ENCODE results near the gene PRDM13. TPM values are rescaled to one million over a fixed set of nuclear protein-coding genes. Genes with fewer than 3 reads are reported as not detected.
"Not testable (repeated sequence)": the region's sequence is repeated elsewhere in the genome, so short reads cannot be mapped to it uniquely, and the experiment has no call there.

Gene PRDM13
- polyA plus RNA-seq, 1 donor, result 0.03 TPM

- no CpG with 5 or more reads among the region's 1 CpG for WGBS (ENCODE audit: insufficient coverage, low lambda C conversion rate)
- H3K27me3 ChIP-seq (ENCODE audit: control insufficient read depth, insufficient read depth, low read length), result not testable (repeated sequence)
These were observed 31.7 kb downstream of the PRDM13 start for GRCh38 chr6:99638358-99638757.

DNA sequence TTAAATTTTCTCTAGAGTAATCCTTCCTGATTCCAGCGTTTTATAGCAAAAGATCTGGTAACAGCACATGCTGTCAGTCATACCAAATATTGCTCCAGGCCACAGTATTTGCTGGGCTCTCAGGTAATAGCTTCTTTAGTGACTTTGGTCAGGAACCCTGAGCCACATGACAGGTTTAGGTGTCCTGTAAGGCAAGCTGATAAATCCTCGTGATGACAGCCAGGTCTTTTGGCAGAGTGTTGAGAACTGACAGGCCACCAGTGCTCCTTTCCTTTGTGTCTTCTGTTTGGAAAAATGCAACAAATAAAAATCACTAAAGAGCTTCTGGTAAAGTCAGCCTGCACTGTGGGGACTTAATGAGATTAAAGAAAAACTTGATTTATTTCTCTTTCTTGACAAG lies 34.6 kb downstream of the PRDM13 start:
- no peaks in the 10 kb centered on the region for H3K36me3 ChIP-seq (ENCODE audit: control insufficient read depth, insufficient read depth, low read length)
- no peaks in the 10 kb centered on the region for H3K9me3 ChIP-seq (ENCODE audit: control insufficient read depth, low read depth, low read length)
- DNase-seq, result no peak
- WGBS (ENCODE audit: insufficient coverage, low lambda C conversion rate), result no CpG with 5 or more reads among the region's 2 CpGs
- no peaks in the 10 kb centered on the region for H3K4me1 ChIP-seq (ENCODE audit: control insufficient read depth, insufficient read depth, low read length)
- H3K4me3 ChIP-seq (ENCODE audit: low read length), result no peak overlapping the region
- H3K27me3 ChIP-seq (ENCODE audit: control insufficient read depth, insufficient read depth, low read length), result peaks cover 2% of the 10 kb centered on the region
- H3K27ac ChIP-seq (ENCODE audit: low read length), result no peak overlapping the region

More at GRCh38 chr6:99638358-99638757, 31.7 kb downstream of the PRDM13 start:
- not testable (repeated sequence) for H3K4me1 ChIP-seq (ENCODE audit: control insufficient read depth, insufficient read depth, low read length); H3K36me3 ChIP-seq (ENCODE audit: control insufficient read depth, insufficient read depth, low read length); DNase-seq; H3K27ac ChIP-seq (ENCODE audit: low read length); H3K4me3 ChIP-seq (ENCODE audit: low read length); H3K9me3 ChIP-seq (ENCODE audit: control insufficient read depth, low read depth, low read length)

- no peaks in the 10 kb centered on the region for H3K4me1 ChIP-seq (ENCODE audit: control insufficient read depth, insufficient read depth, low read length)
- no peak overlapping the region for H3K4me3 ChIP-seq (ENCODE audit: low read length)
- no peak for DNase-seq
- peaks cover 4% of the 10 kb centered on the region for H3K9me3 ChIP-seq (ENCODE audit: control insufficient read depth, low read depth, low read length)
- WGBS (ENCODE audit: insufficient coverage, low lambda C conversion rate), result no CpG with 5 or more reads among the region's 6 CpGs
- H3K36me3 ChIP-seq (ENCODE audit: control insufficient read depth, insufficient read depth, low read length), result no peaks in the 10 kb centered on the region
- H3K27me3 ChIP-seq (ENCODE audit: control insufficient read depth, insufficient read depth, low read length), result peaks cover 2% of the 10 kb centered on the region
- H3K27ac ChIP-seq (ENCODE audit: low read length), result no peak overlapping the region
These were observed 39.4 kb downstream of the PRDM13 start for GRCh38 chr6:99645986-99646385.

- WGBS (ENCODE audit: insufficient coverage, low lambda C conversion rate), result no CpG with 5 or more reads among the region's 42 CpGs
These were observed 43.5 kb downstream of the PRDM13 start for GRCh38 chr6:99650091-99650571.

GRCh38 chr6:99660206-99660605 lies 53.6 kb downstream of the PRDM13 start:
- 40% methylated on average over 1 of the region's 1 CpG for WGBS (ENCODE audit: insufficient coverage, low lambda C conversion rate)
- no peaks in the 10 kb centered on the region for H3K9me3 ChIP-seq (ENCODE audit: control insufficient read depth, low read depth, low read length)
- no peak overlapping the region for H3K4me3 ChIP-seq (ENCODE audit: low read length)
- no peaks in the 10 kb centered on the region for H3K36me3 ChIP-seq (ENCODE audit: control insufficient read depth, insufficient read depth, low read length)
- H3K27me3 ChIP-seq (ENCODE audit: control insufficient read depth, insufficient read depth, low read length), result no peaks in the 10 kb centered on the region
- H3K4me1 ChIP-seq (ENCODE audit: control insufficient read depth, insufficient read depth, low read length), result no peaks in the 10 kb centered on the region
- no peak overlapping the region for H3K27ac ChIP-seq (ENCODE audit: low read length)
- no peak for DNase-seq

More at GRCh38 chr6:99650091-99650571, 43.5 kb downstream of the PRDM13 start:
- H3K36me3 ChIP-seq (ENCODE audit: control insufficient read depth, insufficient read depth, low read length); H3K4me1 ChIP-seq (ENCODE audit: control insufficient read depth, insufficient read depth, low read length); DNase-seq; H3K4me3 ChIP-seq (ENCODE audit: low read length); H3K27me3 ChIP-seq (ENCODE audit: control insufficient read depth, insufficient read depth, low read length); H3K27ac ChIP-seq (ENCODE audit: low read length); H3K9me3 ChIP-seq (ENCODE audit: control insufficient read depth, low read depth, low read length): not testable (repeated sequence)

GRCh38 chr6:99661870-99662269 lies 55.2 kb downstream of the PRDM13 start:
- Histone ChIP-seq H3K27ac (ENCODE audit: low read length) (no peak overlapping the region), H3K9me3 (ENCODE audit: control insufficient read depth, low read depth, low read length) (no peaks in the 10 kb centered on the region), H3K36me3 (ENCODE audit: control insufficient read depth, insufficient read depth, low read length) (no peaks in the 10 kb centered on the region), H3K27me3 (ENCODE audit: control insufficient read depth, insufficient read depth, low read length) (no peaks in the 10 kb centered on the region), H3K4me3 (ENCODE audit: low read length) (no peak overlapping the region), H3K4me1 (ENCODE audit: control insufficient read depth, insufficient read depth, low read length) (no peaks in the 10 kb centered on the region)
- 85% methylated on average over 1 of the region's 1 CpG for WGBS (ENCODE audit: insufficient coverage, low lambda C conversion rate)
- DNase-seq, result no peak

DNA sequence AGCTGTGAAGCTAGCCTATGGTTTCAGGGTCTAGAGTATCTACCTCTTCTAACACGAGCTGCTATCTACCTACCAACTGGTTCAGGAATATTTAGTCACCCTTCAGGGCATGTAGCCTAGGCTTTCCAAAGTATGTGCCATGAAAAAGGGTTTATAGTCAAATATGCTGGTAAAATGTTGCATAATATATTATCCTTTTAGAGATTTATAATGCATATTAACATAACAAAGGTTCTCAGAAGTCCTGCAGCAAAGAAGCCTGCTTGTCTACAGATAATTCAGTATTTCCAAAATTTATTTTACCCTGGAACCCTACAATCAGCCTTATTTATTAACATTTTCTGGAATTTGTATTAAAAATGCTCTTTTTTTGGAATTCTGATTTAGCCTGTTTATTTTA lies 56.0 kb downstream of the PRDM13 start:
- no peak for DNase-seq
- WGBS (ENCODE audit: insufficient coverage, low lambda C conversion rate), result no CpG with 5 or more reads among the region's 1 CpG
- Histone ChIP-seq H3K27ac (ENCODE audit: low read length) (no peak overlapping the region), H3K36me3 (ENCODE audit: control insufficient read depth, insufficient read depth, low read length) (no peaks in the 10 kb centered on the region), H3K4me1 (ENCODE audit: control insufficient read depth, insufficient read depth, low read length) (no peaks in the 10 kb centered on the region), H3K4me3 (ENCODE audit: low read length) (no peak overlapping the region), H3K27me3 (ENCODE audit: control insufficient read depth, insufficient read depth, low read length) (no peaks in the 10 kb centered on the region), H3K9me3 (ENCODE audit: control insufficient read depth, low read depth, low read length) (no peaks in the 10 kb centered on the region)

Other genes starting within 250 kb of the PRDM13 start
- gene COQ3, start 212.6 kb upstream of the PRDM13 start, polyA plus RNA-seq, result 8.2 TPM
- 205 TPM for gene PNISR, start 181.5 kb upstream of the PRDM13 start, polyA plus RNA-seq
- gene USP45, start 91.4 kb upstream of the PRDM13 start, polyA plus RNA-seq, result 8.8 TPM
- gene CCNC, start 38.2 kb upstream of the PRDM13 start, polyA plus RNA-seq, result 60.8 TPM